ENCODE results near the gene HMOX1.

The HMOX1 gene
- total RNA-seq = 10.3 to 234 (median 89.7) reads per million in 18 experiments

- peak; percentile 97 for DNase-seq
Measured at GRCh38 chr22:35380537-35381423, at the start of gene HMOX1. Gene HMOX1 (plus strand): TSS chr22:35381096. CDS start chr22:35381174, 78 bp downstream.

DNA sequence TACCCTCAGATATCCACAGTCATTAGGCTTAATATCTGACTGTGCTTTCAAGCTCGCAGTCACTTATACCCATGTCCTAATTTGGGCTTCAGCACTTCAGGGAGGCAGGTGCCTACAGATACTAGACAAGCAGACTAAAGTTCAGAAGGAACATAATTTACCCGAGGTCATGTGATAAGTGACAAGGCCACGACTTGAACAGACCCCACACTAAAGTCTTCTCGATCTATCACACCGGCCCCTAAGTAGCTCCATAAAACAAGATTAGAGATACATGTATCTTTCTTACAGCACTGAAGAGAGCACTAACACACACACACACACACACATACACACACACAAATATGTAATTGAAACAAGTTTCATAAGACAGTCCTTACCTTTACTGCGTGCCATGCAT, 48.6 kb upstream of the HMOX1 start:
- DNase-seq = no peak

GRCh38 chr22:35333220-35333619, 47.7 kb upstream of the HMOX1 start:
- no peak for DNase-seq

GRCh38 chr22:35334004-35334403, 46.9 kb upstream of the HMOX1 start:
- DNase-seq = peak; percentile 40 to 81

GRCh38 chr22:35335468-35335867, 45.4 kb upstream of the HMOX1 start:
- DNase-seq = no peak

- DNase-seq = no peak
Measured at GRCh38 chr22:35335936-35336781, 44.7 kb upstream of the HMOX1 start.

- DNase-seq = no peak
Measured at GRCh38 chr22:35337932-35338331, 43.0 kb upstream of the HMOX1 start.

- no peak for DNase-seq
Measured at GRCh38 chr22:35341090-35341874, 39.6 kb upstream of the HMOX1 start.

- DNase-seq = no peak
Measured at GRCh38 chr22:35342390-35342789, 38.5 kb upstream of the HMOX1 start.

GRCh38 chr22:35343664-35344550, 37.0 kb upstream of the HMOX1 start:
- no peak for DNase-seq

DNA sequence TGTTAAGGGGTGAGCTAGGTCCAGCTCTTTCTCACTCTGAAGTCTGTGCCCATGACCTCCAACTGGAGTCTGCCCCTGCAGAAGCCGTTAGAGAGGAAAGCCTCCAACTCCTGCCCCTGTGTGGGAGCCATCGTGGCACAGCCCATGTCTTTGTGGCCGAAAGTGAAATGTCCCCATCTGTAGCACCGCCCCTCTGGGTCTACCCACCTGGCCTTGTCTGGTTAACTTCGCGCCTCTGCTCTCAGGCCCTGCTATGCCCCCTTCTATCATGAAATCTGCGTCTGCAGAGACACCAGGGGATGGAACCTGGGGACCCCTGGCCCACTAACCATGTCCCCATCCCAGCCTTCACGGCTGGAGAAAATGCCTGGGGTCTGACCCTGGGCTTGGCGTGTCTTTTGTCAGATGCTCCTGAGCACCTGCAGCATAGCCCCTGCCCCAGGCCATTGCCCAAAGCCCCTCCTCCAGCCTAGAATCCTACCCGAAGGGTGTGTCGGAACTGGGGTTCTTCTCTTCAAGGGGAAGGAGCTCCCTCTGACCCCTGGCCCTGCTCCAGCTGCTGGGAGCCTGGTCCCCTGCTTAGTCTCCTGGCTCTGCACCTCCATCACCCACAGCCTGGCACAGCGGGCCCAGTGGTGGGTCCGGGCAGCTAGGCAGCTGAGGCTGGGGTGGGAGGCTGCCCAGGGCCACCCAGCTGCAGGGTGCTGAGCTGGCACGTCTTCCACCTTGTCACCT, 35.8 kb upstream of the HMOX1 start:
- DNase-seq = no peak

DNA sequence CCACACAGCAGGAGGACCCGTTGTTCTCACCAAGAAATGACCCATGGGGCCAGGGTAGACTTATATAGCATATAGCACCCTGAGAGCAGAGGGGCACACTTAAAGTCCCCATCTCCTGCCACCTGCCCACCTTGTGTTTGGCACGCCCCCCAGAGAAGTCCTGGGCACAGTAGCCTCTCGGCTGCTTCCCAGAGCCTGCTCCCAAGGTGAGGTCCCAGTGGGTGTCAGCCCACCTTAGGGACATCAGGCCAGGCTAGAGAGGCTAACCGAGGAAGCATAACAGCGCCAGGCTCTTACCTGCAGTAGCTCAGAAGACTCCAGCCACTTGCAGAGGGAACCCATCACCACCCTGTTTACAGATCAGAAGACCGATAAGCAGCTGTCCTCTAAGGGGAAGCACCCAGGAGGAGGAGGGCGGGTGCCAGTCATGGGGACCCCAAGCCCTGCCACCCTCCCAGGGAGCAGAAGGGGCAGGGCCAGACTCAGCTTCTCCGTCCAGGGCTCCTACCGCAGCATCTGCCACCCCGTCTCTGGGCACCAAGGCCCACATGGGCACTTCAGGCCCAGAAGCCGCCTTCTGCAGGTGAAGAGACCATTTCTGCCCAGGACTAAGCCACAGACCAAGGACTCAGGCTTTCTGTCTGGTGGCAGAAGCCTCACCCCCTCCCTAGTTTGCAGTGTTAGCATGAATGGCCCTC, 34.9 kb upstream of the HMOX1 start:
- DNase-seq = no peak

GRCh38 chr22:35346596-35347220, 34.2 kb upstream of the HMOX1 start:
- no peak for DNase-seq

GRCh38 chr22:35347462-35347861, 33.4 kb upstream of the HMOX1 start:
- DNase-seq = no peak

- DNase-seq = no peak
Measured at GRCh38 chr22:35348026-35348590, 32.8 kb upstream of the HMOX1 start.

- no peak for DNase-seq
Measured at GRCh38 chr22:35348703-35349102, 32.2 kb upstream of the HMOX1 start.

DNA sequence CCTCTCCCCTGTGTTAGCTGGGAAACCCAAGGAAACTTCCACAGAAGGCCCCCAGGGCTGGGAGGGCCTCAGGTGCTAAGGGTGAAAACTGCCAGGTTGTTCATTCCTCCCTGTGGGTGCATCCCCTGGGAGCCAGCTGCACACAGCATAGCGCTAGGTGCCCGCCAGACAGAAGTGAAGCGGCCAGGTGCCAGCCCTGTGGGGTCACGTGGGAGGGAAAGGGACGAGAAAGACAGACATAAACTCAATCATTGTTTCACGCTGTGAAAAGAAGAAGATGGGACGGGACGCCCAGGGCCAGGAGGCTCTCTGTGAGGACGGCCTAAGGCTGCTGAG, 31.6 kb upstream of the HMOX1 start:
- no peak for DNase-seq

DNA sequence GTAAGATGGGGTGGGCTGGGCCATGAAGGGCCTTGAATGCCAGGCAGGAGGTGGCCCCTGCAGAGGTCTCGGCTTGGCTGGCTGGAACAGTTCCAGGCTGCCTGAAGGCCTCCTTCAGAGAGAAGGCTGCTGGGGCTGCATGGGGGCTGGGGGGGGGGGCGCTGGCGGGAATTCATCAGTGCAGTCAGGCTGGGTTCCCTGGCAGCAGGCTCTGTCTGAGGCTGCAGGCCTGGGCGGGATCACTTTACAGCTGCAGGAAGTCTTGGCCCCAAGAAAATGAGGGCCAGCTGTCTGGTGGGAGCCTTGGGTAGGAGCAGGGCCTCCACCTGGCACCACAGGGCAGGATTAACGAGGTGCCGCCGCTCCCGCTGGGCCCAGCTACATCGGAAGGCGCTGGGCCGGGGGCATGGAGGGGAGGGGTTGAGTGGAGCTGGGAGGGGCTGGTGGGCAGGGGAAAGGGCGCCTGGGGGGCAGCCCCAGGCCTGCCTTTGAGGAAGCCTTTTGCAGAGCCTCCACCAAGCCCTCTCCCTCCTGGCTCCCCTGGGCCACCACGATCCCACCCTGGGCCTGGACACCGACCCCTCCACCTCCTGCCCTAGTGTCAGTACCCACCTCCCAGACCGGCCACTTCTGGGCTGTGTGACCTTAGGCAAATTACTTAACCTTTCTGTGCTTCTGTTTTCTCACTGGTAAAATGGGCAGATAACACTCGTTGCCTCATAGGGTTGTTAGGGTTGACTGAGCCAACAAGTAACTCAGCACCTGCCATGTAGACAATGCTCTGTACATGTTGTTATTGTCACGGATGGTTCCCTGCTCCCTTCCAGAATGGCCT, 31.0 kb upstream of the HMOX1 start:
- no peak for DNase-seq

Data from inflammatory macrophage (primary cell).